Type B pancreatic cell (in vitro differentiated cells): ENCODE measurements around the gene ESPN. TPM values are rescaled to one million over a fixed set of nuclear protein-coding genes. Genes with fewer than 3 reads are reported as not detected.
A peak's percentile ranks its signal among the peaks of the same experiment; 100 is the strongest.

Experiments
- DNase-seq: peaks from one replicate; pipeline ENCODE4 v3.0.0; 2021; ENCODE audit warnings: mixed read lengths; ENCODE audit not compliant: unreplicated experiment; ENCODE audit errors: extremely low spot score
- H3K27ac Mint-ChIP-seq: 2 replicates; pipeline ENCODE4 v1.8.0; 2021; ENCODE audit warnings: mild to moderate bottlenecking, mixed read lengths
- H3K27me3 Mint-ChIP-seq: 2 replicates; pipeline ENCODE4 v1.8.0; 2021; ENCODE audit warnings: mixed read lengths
- H3K36me3 Mint-ChIP-seq: 2 replicates; pipeline ENCODE4 v1.8.0; 2021; ENCODE audit warnings: mixed read lengths
- H3K4me1 Mint-ChIP-seq: one replicate; pipeline ENCODE4 v1.8.0; 2021; ENCODE audit warnings: mixed read lengths; ENCODE audit not compliant: unreplicated experiment
- H3K4me3 Mint-ChIP-seq: 2 replicates; pipeline ENCODE4 v1.8.0; 2021; ENCODE audit warnings: mild to moderate bottlenecking, mixed read lengths
- H3K9me3 Mint-ChIP-seq: 2 replicates; pipeline ENCODE4 v1.8.0; 2021; ENCODE audit warnings: mixed read lengths
- CTCF ChIP-seq: fragments of 200-600 bp; sonication (generic); conservative IDR thresholded peaks from 2 replicates; pipeline ENCODE4 v1.5.0; 2021; ENCODE audit warnings: antibody characterized with exemption, mild to moderate bottlenecking
- total RNA-seq: library from RNA; stranded (reverse); gene quantifications from 2 replicates; pipeline ENCODE4 v1.2.1, GENCODE V29; 2021; ENCODE audit warnings: low replicate concordance

ESPN gene
- total RNA-seq, 1 donor from 2014 or later: 13.8 TPM

GRCh38 chr1:6412896-6413295 is 11.7 kb upstream of the ESPN start:
- Mint-ChIP-seq H3K27ac (peak overlapping the region; percentile 99), H3K27me3 (peaks cover 62% of the 10 kb centered on the region), H3K36me3 (no peaks in the 10 kb centered on the region), H3K9me3 (no peaks in the 10 kb centered on the region), H3K4me3 (peak overlapping the region; percentile 26), H3K4me1 (peaks cover 13% of the 10 kb centered on the region)
- TF ChIP-seq CTCF: no peak
- DNase-seq: no peak

DNA sequence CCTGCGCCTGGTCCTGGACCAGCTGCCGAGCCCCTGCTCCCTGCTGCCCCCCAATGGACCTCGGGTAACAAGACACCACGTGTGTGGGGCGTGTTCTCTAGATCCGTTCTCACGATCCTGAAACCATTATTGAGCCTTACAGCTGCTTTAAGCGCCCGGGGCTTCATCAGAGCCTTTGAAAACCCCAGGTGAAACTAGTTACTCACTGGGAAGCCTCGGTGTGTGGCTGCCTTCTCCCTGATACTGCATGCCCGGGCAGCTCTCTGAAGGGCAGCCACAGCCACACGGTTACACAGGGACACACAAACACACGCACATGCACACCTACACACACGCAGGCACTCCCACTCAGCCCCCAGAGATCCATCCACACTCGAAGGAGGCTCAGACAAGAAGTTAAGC is 10.1 kb upstream of the ESPN start:
- Mint-ChIP-seq H3K36me3 (no peaks in the 10 kb centered on the region), H3K4me1 (peaks cover 13% of the 10 kb centered on the region), H3K27me3 (peaks cover 67% of the 10 kb centered on the region), H3K4me3 (peak overlapping the region; percentile 80), H3K9me3 (no peaks in the 10 kb centered on the region), H3K27ac (peak overlapping the region; percentile 99)
- TF ChIP-seq CTCF: peak; percentile 73
- no peak for DNase-seq

DNA sequence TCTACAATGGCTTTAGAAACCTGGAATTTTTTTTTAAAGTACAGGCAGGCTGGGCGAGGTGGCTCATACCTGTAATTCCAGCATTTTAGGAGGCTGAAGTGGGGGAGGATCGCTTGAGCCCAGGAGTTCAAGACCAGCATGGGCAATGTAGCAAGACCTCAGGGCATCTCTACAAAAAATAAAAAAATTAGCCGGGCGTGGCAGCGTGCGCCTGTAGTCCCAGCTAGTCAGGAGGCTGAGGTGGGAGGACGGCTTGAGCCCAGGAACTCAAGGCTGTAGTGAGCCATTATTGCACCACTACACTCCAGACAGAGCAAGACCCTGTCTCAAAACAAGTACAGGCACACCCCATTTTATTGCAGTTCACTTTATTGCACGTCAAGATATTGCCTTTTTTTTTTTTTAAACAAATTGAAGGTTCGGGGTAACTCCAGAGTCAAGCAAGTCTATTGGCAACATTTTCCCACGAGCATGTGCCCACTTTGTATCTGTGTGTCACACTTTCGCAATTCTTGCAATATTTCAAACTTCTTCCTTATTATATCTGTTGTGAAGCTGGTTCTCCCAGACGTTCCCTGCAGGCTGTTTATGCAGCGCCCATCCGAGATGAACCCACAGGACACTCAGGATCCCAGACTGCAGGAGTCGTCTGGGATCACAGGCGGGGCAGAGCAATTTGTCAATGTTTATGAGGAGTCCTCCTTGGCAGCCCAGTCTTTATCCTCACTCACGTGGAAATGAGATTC is 9.5 kb upstream of the ESPN start:
- Mint-ChIP-seq H3K27ac (peak overlapping the region; percentile 99), H3K4me1 (peaks cover 13% of the 10 kb centered on the region), H3K9me3 (no peaks in the 10 kb centered on the region), H3K4me3 (peak overlapping the region; percentile 80), H3K36me3 (no peaks in the 10 kb centered on the region), H3K27me3 (peaks cover 67% of the 10 kb centered on the region)
- TF ChIP-seq CTCF: no peak
- no peak for DNase-seq

DNA sequence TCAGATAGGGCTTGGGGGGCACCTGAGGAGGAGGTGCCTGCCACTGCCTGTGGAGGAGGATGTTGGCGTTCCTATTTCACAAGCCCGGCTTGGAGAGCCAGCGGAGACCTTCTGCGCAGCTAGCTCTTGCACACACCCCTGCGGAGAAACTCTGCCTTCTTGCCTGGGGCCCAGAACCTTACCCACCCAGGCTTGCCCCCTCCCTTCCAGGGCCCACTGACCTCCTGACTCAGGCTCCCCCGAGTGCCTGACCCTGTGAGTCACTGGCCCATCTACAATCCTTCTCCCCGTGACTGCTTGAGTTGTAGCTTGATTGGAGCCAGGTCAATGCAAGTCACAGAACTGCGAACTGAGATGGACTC is 8.3 kb upstream of the ESPN start:
- H3K27me3 Mint-ChIP-seq: peaks cover 72% of the 10 kb centered on the region
- H3K36me3 Mint-ChIP-seq: no peaks in the 10 kb centered on the region
- H3K9me3 Mint-ChIP-seq: no peaks in the 10 kb centered on the region
- DNase-seq: no peak
- no peak for TF ChIP-seq CTCF
- H3K4me3 Mint-ChIP-seq: no peak overlapping the region
- H3K27ac Mint-ChIP-seq: peak overlapping the region; percentile 99
- H3K4me1 Mint-ChIP-seq: peaks cover 13% of the 10 kb centered on the region

DNA sequence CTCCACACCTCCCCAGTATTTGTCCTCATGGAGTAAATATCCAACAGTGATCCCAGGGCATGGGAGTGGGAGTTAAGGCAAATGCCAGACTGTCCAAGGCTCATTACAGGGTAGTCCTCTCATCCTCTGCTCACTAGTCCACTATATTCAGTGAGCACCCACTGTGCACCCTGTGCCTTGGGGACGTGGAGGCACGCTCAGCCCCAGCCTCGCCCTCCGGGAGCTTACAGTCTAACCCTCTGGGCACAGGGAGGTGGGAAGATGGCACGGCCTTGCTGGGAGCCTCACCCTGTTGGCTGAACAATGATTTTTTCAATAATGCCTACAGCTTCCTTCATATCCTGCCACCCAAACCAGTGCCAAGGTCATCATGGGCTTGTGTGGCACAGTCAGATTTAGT is 7.7 kb upstream of the ESPN start:
- Mint-ChIP-seq H3K27ac (peak overlapping the region; percentile 99), H3K4me1 (peaks cover 13% of the 10 kb centered on the region), H3K36me3 (no peaks in the 10 kb centered on the region), H3K4me3 (no peak overlapping the region), H3K9me3 (no peaks in the 10 kb centered on the region), H3K27me3 (peaks cover 76% of the 10 kb centered on the region)
- no peak for DNase-seq
- TF ChIP-seq CTCF: no peak
